DND-41 (cell line): ENCODE results near the gene RNASEH1.
A peak's percentile ranks its signal among the peaks of the same experiment; 100 is the strongest.

Experiments
- ATAC-seq: fragments of 200-7000 bp; cut with Tn5 transposase; 3 replicates; pipeline ENCODE4 v1.9.1; 2021; ENCODE audit warnings: low read depth; ENCODE audit not compliant: insufficient read depth
- DNase-seq: peaks from one replicate; pipeline ENCODE4 v3.0.0-alpha.2; 2020
- H2AFZ ChIP-seq: 2 replicates; pipeline ENCODE4 v1.6.0; 2012; ENCODE audit warnings: low read depth, low read length
- H3K27ac ChIP-seq: 2 replicates; pipeline ENCODE4 v1.5.1; 2012; ENCODE audit warnings: low read length, inconsistent platforms
- H3K27me3 ChIP-seq: fragments of 200-600 bp; sonication (generic); 2 replicates; pipeline ENCODE4 v1.6.0; 2012; ENCODE audit warnings: low read length, mild to moderate bottlenecking, inconsistent platforms; ENCODE audit not compliant: insufficient read depth, poor library complexity
- H3K36me3 ChIP-seq: 2 replicates; pipeline ENCODE4 v1.5.1; 2012; ENCODE audit warnings: low read length, inconsistent platforms; ENCODE audit not compliant: insufficient read depth
- H3K4me1 ChIP-seq: 2 replicates; pipeline ENCODE4 v1.5.1; 2012; ENCODE audit warnings: mild to moderate bottlenecking, low read length; ENCODE audit not compliant: insufficient read depth
- H3K4me2 ChIP-seq: 2 replicates; pipeline ENCODE4 v1.6.0; 2012; ENCODE audit warnings: mild to moderate bottlenecking, moderate library complexity, low read length, inconsistent platforms; ENCODE audit not compliant: insufficient read depth
- H3K4me3 ChIP-seq, 2 experiments: fragments of 200-600 bp in 1 of 2; shearing (Covaris generic) in 1 of 2; 2 replicates each; pipeline ENCODE4 v1.5.1; 2012 to 2016; ENCODE audit warnings: inconsistent platforms in 2 of 2, low read length in 2 of 2, mild to moderate bottlenecking in 2 of 2, low read depth in 1 of 2, moderate library complexity in 1 of 2
- H3K79me2 ChIP-seq: 2 replicates; pipeline ENCODE4 v1.6.0; 2012; ENCODE audit warnings: low read length, inconsistent platforms; ENCODE audit not compliant: insufficient read depth
- H3K9ac ChIP-seq: 2 replicates; pipeline ENCODE4 v1.6.0; 2012; ENCODE audit warnings: low read depth, mild to moderate bottlenecking, inconsistent platforms, low read length, moderate library complexity
- H3K9me3 ChIP-seq: 2 replicates; pipeline ENCODE4 v1.5.1; 2012; ENCODE audit warnings: low read length, moderate library complexity, mild to moderate bottlenecking, inconsistent platforms; ENCODE audit not compliant: insufficient read depth, severe bottlenecking
- H4K20me1 ChIP-seq: 2 replicates; pipeline ENCODE4 v1.6.0; 2012; ENCODE audit warnings: low read length; ENCODE audit not compliant: insufficient read depth
- EZH2 ChIP-seq: IDR thresholded peaks from 3 replicates; pipeline ENCODE4 v1.6.1; 2012; ENCODE audit warnings: borderline replicate concordance, low read depth, mild to moderate bottlenecking, moderate library complexity, low read length, inconsistent platforms; ENCODE audit not compliant: severe bottlenecking
- TF ChIP-seq, protein P1 (sequence below): IDR thresholded peaks from 2 replicates; pipeline ENCODE4 v1.5.1; 2012; ENCODE audit warnings: borderline replicate concordance, low read length, moderate library complexity, mild to moderate bottlenecking; ENCODE audit not compliant: poor library complexity, severe bottlenecking; ENCODE audit errors: extremely low read depth

RNASEH1 gene

DNA sequence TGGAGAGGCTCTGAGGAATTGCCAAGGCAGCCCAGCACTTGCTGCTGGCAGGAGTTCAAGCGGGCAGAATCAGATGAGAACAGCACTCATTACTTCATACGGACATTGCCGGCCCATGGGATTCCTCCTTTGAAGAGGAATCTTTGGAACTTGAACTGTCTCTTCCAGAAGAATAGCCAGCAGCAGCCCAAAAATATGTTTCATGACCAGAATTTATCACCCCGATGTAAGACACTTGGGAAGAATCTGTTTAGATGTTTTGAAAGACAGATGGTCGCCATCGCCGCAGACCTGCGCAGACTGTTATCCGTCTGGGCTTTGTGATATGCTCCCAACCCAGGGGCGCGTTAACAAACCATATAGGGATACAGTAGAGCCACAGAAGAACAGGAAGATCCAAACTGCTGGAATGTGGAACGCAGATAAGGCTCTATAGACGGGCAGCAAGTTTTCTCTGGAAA is 35.1 kb downstream of the RNASEH1 start:
- Histone ChIP-seq H3K4me1 (peaks cover 26% of the 10 kb centered on the region), H4K20me1 (no peaks in the 10 kb centered on the region), H3K36me3 (no peaks in the 10 kb centered on the region; the same call in 1 of the 2 replicates), H3K27ac (no peak overlapping the region), H3K4me3 (no peak overlapping the region), H3K4me2 (no peak overlapping the region), H3K9ac (no peak overlapping the region), H3K27me3 (no peaks in the 10 kb centered on the region), H3K79me2 (peaks cover 23% of the 10 kb centered on the region), H3K9me3 (no peaks in the 10 kb centered on the region), H2AFZ (no peak overlapping the region)
- TF ChIP-seq EZH2, result no peak
- TF ChIP-seq, protein P1, sequence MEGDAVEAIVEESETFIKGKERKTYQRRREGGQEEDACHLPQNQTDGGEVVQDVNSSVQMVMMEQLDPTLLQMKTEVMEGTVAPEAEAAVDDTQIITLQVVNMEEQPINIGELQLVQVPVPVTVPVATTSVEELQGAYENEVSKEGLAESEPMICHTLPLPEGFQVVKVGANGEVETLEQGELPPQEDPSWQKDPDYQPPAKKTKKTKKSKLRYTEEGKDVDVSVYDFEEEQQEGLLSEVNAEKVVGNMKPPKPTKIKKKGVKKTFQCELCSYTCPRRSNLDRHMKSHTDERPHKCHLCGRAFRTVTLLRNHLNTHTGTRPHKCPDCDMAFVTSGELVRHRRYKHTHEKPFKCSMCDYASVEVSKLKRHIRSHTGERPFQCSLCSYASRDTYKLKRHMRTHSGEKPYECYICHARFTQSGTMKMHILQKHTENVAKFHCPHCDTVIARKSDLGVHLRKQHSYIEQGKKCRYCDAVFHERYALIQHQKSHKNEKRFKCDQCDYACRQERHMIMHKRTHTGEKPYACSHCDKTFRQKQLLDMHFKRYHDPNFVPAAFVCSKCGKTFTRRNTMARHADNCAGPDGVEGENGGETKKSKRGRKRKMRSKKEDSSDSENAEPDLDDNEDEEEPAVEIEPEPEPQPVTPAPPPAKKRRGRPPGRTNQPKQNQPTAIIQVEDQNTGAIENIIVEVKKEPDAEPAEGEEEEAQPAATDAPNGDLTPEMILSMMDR, result no peak
- DNase-seq, result no peak
- ATAC-seq, result no peak

- peaks cover 8% of the 10 kb centered on the region for H3K36me3 ChIP-seq
- H4K20me1 ChIP-seq, result no peaks in the 10 kb centered on the region
- peak overlapping the region; percentile 95; the same call in 1 of the 2 replicates for H3K9ac ChIP-seq
- no peak for DNase-seq
- ATAC-seq, result no peak
- peaks cover 41% of the 10 kb centered on the region for H3K79me2 ChIP-seq
- H3K4me1 ChIP-seq, result peaks cover 35% of the 10 kb centered on the region
- no peaks in the 10 kb centered on the region for H3K9me3 ChIP-seq
- no peak overlapping the region for H3K27ac ChIP-seq
- peak overlapping the region; percentile 78 for H3K4me2 ChIP-seq
- H3K4me3 ChIP-seq, result peak overlapping the region in 1 of 2 experiments; percentile 84; a peak in 2 of 4 replicates
- no peak overlapping the region for H2AFZ ChIP-seq
- H3K27me3 ChIP-seq, result no peaks in the 10 kb centered on the region
- no peak for TF ChIP-seq EZH2
- TF ChIP-seq, protein P1, result no peak
These were observed 37.5 kb downstream of the RNASEH1 start for GRCh38 chr2:3520591-3520990.

DNA sequence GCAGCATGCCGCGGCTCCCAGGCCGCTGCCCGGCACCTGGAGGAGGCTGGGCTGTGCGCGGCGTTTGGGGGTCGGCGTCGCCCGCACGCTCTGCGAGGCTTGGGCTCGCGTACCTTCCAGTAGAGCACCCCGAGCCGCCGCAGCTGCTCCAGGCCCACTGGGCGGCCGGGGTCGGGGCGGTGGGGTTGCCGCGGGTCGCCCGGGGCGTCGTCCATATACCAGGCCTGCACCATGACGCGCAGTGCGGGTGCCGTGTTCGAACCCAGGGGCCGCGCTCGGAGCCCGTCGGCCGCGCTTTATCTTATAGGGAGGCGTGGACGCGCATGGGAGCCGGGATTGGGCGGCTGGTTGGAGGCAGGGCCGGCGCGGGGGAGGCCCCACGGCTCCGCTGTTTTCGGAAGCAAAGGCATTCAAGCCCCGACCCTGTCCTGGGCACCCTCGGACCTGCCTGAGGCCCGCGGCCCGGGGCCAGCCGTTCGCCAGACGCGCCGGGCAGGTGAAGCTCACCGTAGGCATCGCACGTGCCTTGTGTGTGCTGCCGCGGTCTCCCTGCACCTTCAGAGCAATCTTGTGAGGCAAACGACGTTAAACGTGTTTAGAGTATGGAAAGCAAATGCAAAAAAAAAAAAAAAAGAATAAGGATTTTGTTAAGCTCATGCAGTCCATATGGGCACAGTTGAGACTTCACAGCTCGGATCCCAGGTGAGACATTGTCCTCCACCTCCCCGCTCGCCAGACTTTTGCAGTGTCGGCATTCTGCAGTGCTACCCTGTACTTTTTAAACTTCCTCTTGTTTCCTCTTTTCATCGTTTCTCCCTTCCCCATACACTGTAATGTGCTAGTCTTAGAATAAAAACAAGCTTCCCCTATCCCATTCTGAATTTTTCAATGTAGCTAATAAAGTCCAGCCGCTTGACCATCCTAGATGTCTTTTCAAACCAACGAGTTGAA is 38.6 kb downstream of the RNASEH1 start, which contains the start of gene ADI1:
TSS of gene ADI1 (minus strand) at position 277 of the 951 bp plus-strand sequence. CDS start at position 233, 44 bp downstream.
- Histone ChIP-seq H3K27me3 (no peaks in the 10 kb centered on the region), H3K9me3 (no peaks in the 10 kb centered on the region), H3K4me3 (peak within 1 kb of the TSS; percentile 65 to 84), H4K20me1 (no peaks in the 10 kb centered on the region), H3K9ac (peak within 1 kb of the TSS; percentile 95), H3K79me2 (peaks cover 41% of the 10 kb centered on the region), H3K36me3 (peaks cover 8% of the 10 kb centered on the region), H3K4me2 (peak within 1 kb of the TSS; percentile 81), H3K4me1 (peaks cover 35% of the 10 kb centered on the region), H3K27ac (peak within 1 kb of the TSS; percentile 93), H2AFZ (peak within 1 kb of the TSS; percentile 90)
- TF ChIP-seq, protein P1, result no peak
- TF ChIP-seq EZH2, result no peak
- DNase-seq (peak; percentile 84), ATAC-seq (peak; percentile 78)
